IMR-90 (cell line): ENCODE data around the gene ABCA4. TPM values are rescaled to one million over a fixed set of nuclear protein-coding genes. Genes with fewer than 3 reads are reported as not detected.

Experiments
- ATAC-seq: fragments of 200-7000 bp; cut with Tn5 transposase; 2 replicates; pipeline ENCODE4 v1.9.1; 2020; ENCODE audit warnings: low read depth, mild to moderate bottlenecking, moderate library complexity
- BruUV-seq: library from RNA; stranded (reverse); fragments of 400-500 nt; replicated peaks from 2 replicates; lab custom pipeline; 2021; lab: Mats Ljungman, UMichigan
- CTCF ChIA-PET: fragments of 300-600 bp; formaldehyde crosslinking; extraction: SDS; loops from one replicate; lab custom pipeline; 2021; ENCODE audit warnings: antibody characterized with exemption; lab: Yijun Ruan, JAX
- POLR2A ChIA-PET: fragments of 300-600 bp; sonication (Branson Sonifier 250); formaldehyde crosslinking; loops from one replicate; lab custom pipeline; 2022; ENCODE audit warnings: antibody characterized with exemption; ENCODE audit not compliant: unreplicated experiment; lab: Charles Lee
- DNase-seq: peaks from one replicate; pipeline ENCODE4 v3.0.0; 2013
- H2AFZ ChIP-seq: replicated peaks from 2 replicates; pipeline ENCODE3; 2013; ENCODE audit warnings: low read length, mild to moderate bottlenecking; ENCODE audit not compliant: poor library complexity
- H2AK5ac ChIP-seq: 2 replicates; pipeline ENCODE4 v1.6.1; 2013; ENCODE audit warnings: low read depth, low read length, inconsistent platforms
- H2AK9ac ChIP-seq: replicated peaks from 2 replicates; pipeline ENCODE3; 2013; ENCODE audit warnings: mild to moderate bottlenecking, low read depth, low read length, moderate library complexity; ENCODE audit not compliant: poor library complexity
- H2BK120ac ChIP-seq: 2 replicates; pipeline ENCODE4 v1.6.1; 2013; ENCODE audit warnings: low read depth, low read length, inconsistent platforms
- H2BK15ac ChIP-seq: 3 replicates; pipeline ENCODE4 v1.6.1; 2013; ENCODE audit warnings: low read depth, low read length, inconsistent platforms
- H2BK20ac ChIP-seq: 2 replicates; pipeline ENCODE4 v1.6.1; 2013; ENCODE audit warnings: low read depth, mild to moderate bottlenecking, inconsistent platforms, low read length, moderate library complexity
- H2BK5ac ChIP-seq: 2 replicates; pipeline ENCODE4 v1.6.1; 2013; ENCODE audit warnings: mild to moderate bottlenecking, low read depth, low read length, inconsistent platforms; ENCODE audit not compliant: poor library complexity, severe bottlenecking
- H3K14ac ChIP-seq: replicated peaks from 2 replicates; pipeline ENCODE4 v1.6.1; 2013; ENCODE audit warnings: low read depth, low read length, inconsistent platforms
- H3K18ac ChIP-seq: 2 replicates; pipeline ENCODE4 v1.6.1; 2013; ENCODE audit warnings: low read depth, low read length, control low read depth
- H3K23ac ChIP-seq: 2 replicates; pipeline ENCODE4 v1.6.1; 2013; ENCODE audit warnings: low read depth, low read length, inconsistent platforms
- H3K27ac ChIP-seq: 2 replicates; pipeline ENCODE4 v1.5.1; 2013; ENCODE audit warnings: mild to moderate bottlenecking, control low read depth, low read length; ENCODE audit not compliant: insufficient read depth
- H3K27me3 ChIP-seq: 2 replicates; pipeline ENCODE4 v1.6.1; 2013; ENCODE audit warnings: low read length; ENCODE audit not compliant: control insufficient read depth, insufficient read depth
- H3K36me3 ChIP-seq: 2 replicates; pipeline ENCODE4 v1.6.1; 2013; ENCODE audit warnings: low read length, mixed read lengths; ENCODE audit not compliant: control insufficient read depth, insufficient read depth
- H3K4ac ChIP-seq: 2 replicates; pipeline ENCODE4 v1.6.1; 2013; ENCODE audit warnings: low read depth, low read length, inconsistent platforms
- H3K4me1 ChIP-seq: 2 replicates; pipeline ENCODE4 v1.6.1; 2013; ENCODE audit warnings: low read length, mixed read lengths; ENCODE audit not compliant: control insufficient read depth, insufficient read depth
- H3K4me2 ChIP-seq: 2 replicates; pipeline ENCODE4 v1.6.1; 2013; ENCODE audit warnings: low read depth, mild to moderate bottlenecking, control low read depth, low read length, moderate library complexity
- H3K4me3 ChIP-seq: 2 replicates; pipeline ENCODE4 v1.5.1; 2013; ENCODE audit warnings: low read depth, mild to moderate bottlenecking, control low read depth, low read length, moderate library complexity; ENCODE audit not compliant: insufficient read depth
- H3K56ac ChIP-seq: 2 replicates; pipeline ENCODE4 v1.6.1; 2013; ENCODE audit warnings: low read length, inconsistent platforms; ENCODE audit not compliant: insufficient read depth; ENCODE audit errors: extremely low read depth
- H3K79me1 ChIP-seq, 2 experiments: 2 replicates each; pipeline ENCODE4 v1.6.1; 2013; ENCODE audit warnings: low read length in 2 of 2, inconsistent platforms in 1 of 2, low read depth in 1 of 2
- H3K9ac ChIP-seq: 2 replicates; pipeline ENCODE4 v1.6.1; 2013; ENCODE audit warnings: low read depth, low read length, control low read depth
- H3K9me1 ChIP-seq: 2 replicates; pipeline ENCODE4 v1.6.1; 2013; ENCODE audit warnings: low read length, inconsistent platforms; ENCODE audit not compliant: insufficient read depth
- H3K9me3 ChIP-seq: 2 replicates; pipeline ENCODE4 v1.6.1; 2013; ENCODE audit warnings: low read length; ENCODE audit not compliant: control insufficient read depth, insufficient read depth
- H4K20me1 ChIP-seq: 2 replicates; pipeline ENCODE4 v1.6.1; 2013; ENCODE audit warnings: low read length, inconsistent platforms; ENCODE audit not compliant: insufficient read depth
- H4K5ac ChIP-seq: 2 replicates; pipeline ENCODE4 v1.6.1; 2013; ENCODE audit warnings: mild to moderate bottlenecking, low read depth, low read length, control low read depth
- H4K8ac ChIP-seq, 2 experiments: 2 replicates each; pipeline ENCODE4 v1.6.1; 2013; ENCODE audit warnings: low read depth in 2 of 2, low read length in 2 of 2, control low read depth in 1 of 2, inconsistent platforms in 1 of 2
- H4K91ac ChIP-seq: 2 replicates; pipeline ENCODE4 v1.6.1; 2013; ENCODE audit warnings: low read depth, low read length, inconsistent platforms; ENCODE audit not compliant: insufficient read depth
- FOS ChIP-seq: fragments of 150-350 bp; IDR thresholded peaks from 2 replicates; pipeline ENCODE4 v1.6.1; 2016; ENCODE audit warnings: low read depth, low read length
- WGBS, 2 experiments: methylation state at CpG; one replicate each; pipeline versions ENCODE4 v1.1.5 to v1.1.7; 2013; ENCODE audit warnings: missing lambda C conversion rate in 2 of 2; ENCODE audit not compliant: insufficient read length in 1 of 2; ENCODE audit errors: extremely low coverage in 2 of 2; 5-methylcytosine and 5-hydroxymethylcytosine counted together
- dilution Hi-C: fragments of 300-500 bp; cut with HindIII; formaldehyde crosslinking; loops from one replicate; pipeline ENCODE4 v1.14.3; 2018; ENCODE audit warnings: low sequenced_read_pairs; ENCODE audit not compliant: unreplicated experiment
- in situ Hi-C: fragments of 300-500 bp; cut with MboI; formaldehyde crosslinking; loops from 3 replicates; pipeline ENCODE4 v1.14.3; 2019; ENCODE audit warnings: low sequenced_read_pairs, inconsistent platforms, mixed read lengths
- intact Hi-C: fragments of 100-400 bp; cut with micrococcal nuclease; formaldehyde crosslinking; loops from 2 replicates; pipeline ENCODE4 v1.10.0; 2022
- polyA plus RNA-seq, 3 experiments: library from polyadenylated mRNA; depleted of rRNA; stranded (reverse); fragments of >200 nt; gene quantifications; 2 replicates each; pipeline ENCODE4 v1.2.3, GENCODE V29; 2012; ENCODE audit warnings: low replicate concordance in 1 of 3
- total RNA-seq: library from RNA; depleted of rRNA; stranded (reverse); fragments of >200 nt; gene quantifications from 2 replicates; pipeline ENCODE4 v1.2.3, GENCODE V29; 2012

ABCA4 gene
- total and polyA plus RNA-seq, 2 of the 4 experiments (the other 2 are of a cell fraction) = under 0.01 to 0.36 TPM

GRCh38 chr1:94103608-94104007 lies 17.3 kb downstream of the ABCA4 start:
- no peak overlapping the region for H3K4ac ChIP-seq
- H3K9ac ChIP-seq = no peak overlapping the region
- POLR2A ChIA-PET = no interaction called here
- no peak overlapping the region for H3K4me3 ChIP-seq
- H4K5ac ChIP-seq = no peak overlapping the region
- no peak for TF ChIP-seq FOS
- H2BK120ac ChIP-seq = no peak overlapping the region
- H2BK5ac ChIP-seq = no peak overlapping the region
- no peak overlapping the region for H3K4me2 ChIP-seq
- no peaks in the 10 kb centered on the region for H3K79me1 ChIP-seq
- peaks cover 17% of the 10 kb centered on the region for H3K27me3 ChIP-seq
- dilution Hi-C loops = no loop called here
- ATAC-seq (no peak), DNase-seq (no peak)
- H2AK5ac ChIP-seq = no peak overlapping the region
- no peaks in the 10 kb centered on the region; the same call in 1 of the 2 replicates for H3K4me1 ChIP-seq
- no peak overlapping the region for H2AK9ac ChIP-seq
- no peaks in the 10 kb centered on the region for H4K20me1 ChIP-seq
- H4K91ac ChIP-seq = no peak overlapping the region
- no peak overlapping the region for H3K14ac ChIP-seq
- no peaks in the 10 kb centered on the region for H3K9me3 ChIP-seq
- no CpG with 5 or more reads among the region's 4 CpGs for WGBS, 2 experiments
- no peak overlapping the region for H3K18ac ChIP-seq
- H2BK15ac ChIP-seq = no peak overlapping the region
- H3K9me1 ChIP-seq = no peaks in the 10 kb centered on the region
- CTCF ChIA-PET = no interaction called here
- no peak overlapping the region for H3K56ac ChIP-seq
- H3K23ac ChIP-seq = no peak overlapping the region
- no peak overlapping the region for H4K8ac ChIP-seq
- no peak overlapping the region for H3K27ac ChIP-seq
- intact Hi-C loops = no loop called here
- no peak overlapping the region for H2AFZ ChIP-seq
- no peak overlapping the region for H2BK20ac ChIP-seq
- no TSS peak for BruUV-seq
- in situ Hi-C loops = no loop called here
- no peaks in the 10 kb centered on the region for H3K36me3 ChIP-seq
